NB4 (cell line): Measurements from ENCODE around the gene PHF12.

Experiments used
- CTCF ChIP-seq: IDR thresholded peaks from one replicate; pipeline ENCODE4 v1.5.1; 2012; ENCODE audit warnings: low read depth, low read length
- POLR2A ChIP-seq: IDR thresholded peaks from 2 replicates; pipeline ENCODE4 v1.6.1; 2011; ENCODE audit warnings: mild to moderate bottlenecking; ENCODE audit not compliant: insufficient read length; ENCODE audit errors: extremely low read depth

- no peak for TF ChIP-seq CTCF
- no peak for TF ChIP-seq POLR2A
Measured at GRCh38 chr17:28956861-28957260, 5.5 kb upstream of the PHF12 start.
